CD14-positive monocyte (primary cell): ENCODE measurements around the gene CLTCL1. TPM values are rescaled to one million over a fixed set of nuclear protein-coding genes. Genes with fewer than 3 reads are reported as not detected.

Source experiments
- DNase-seq, 3 donors: peaks; one replicate each; pipeline ENCODE4 v3.0.0-alpha.2; 2011 to 2022
- H2AFZ ChIP-seq: 2 replicates; pipeline ENCODE4 v1.6.0; 2012; ENCODE audit warnings: mild to moderate bottlenecking, low read depth, low read length, inconsistent platforms; ENCODE audit not compliant: insufficient read depth, poor library complexity, severe bottlenecking
- H3K27ac ChIP-seq, 2 donors: 1 replicate in 1 of 2; 2 replicates in 1 of 2; pipeline ENCODE4 v1.5.1; 2012 to 2013; ENCODE audit warnings: low read length in 2 of 2, control low read depth in 1 of 2, inconsistent platforms in 1 of 2, low read depth in 1 of 2, mild to moderate bottlenecking in 1 of 2
- H3K27me3 ChIP-seq, 2 donors: one replicate each; pipeline versions ENCODE4 v1.6.0 to v1.6.1; 2011 to 2013; ENCODE audit warnings: low read length in 2 of 2; ENCODE audit not compliant: control insufficient read depth in 2 of 2, insufficient read depth in 2 of 2
- H3K36me3 ChIP-seq, 2 donors: replicated peaks in 1 of 2; 1 replicate in 1 of 2; 2 replicates in 1 of 2; pipeline versions ENCODE4 v1.5.1 to v1.6.1; 2012 to 2013; ENCODE audit warnings: low read length in 2 of 2, control low read depth in 1 of 2, inconsistent platforms in 1 of 2, mild to moderate bottlenecking in 1 of 2; ENCODE audit not compliant: insufficient read depth in 2 of 2, control insufficient read depth in 1 of 2
- H3K4me1 ChIP-seq, 2 donors: 1 replicate in 1 of 2; 2 replicates in 1 of 2; pipeline versions ENCODE4 v1.5.1 to v1.6.1; 2012 to 2013; ENCODE audit warnings: low read length in 2 of 2, control low read depth in 1 of 2, inconsistent platforms in 1 of 2, mild to moderate bottlenecking in 1 of 2, moderate library complexity in 1 of 2; ENCODE audit not compliant: insufficient read depth in 2 of 2, control insufficient read depth in 1 of 2
- H3K4me2 ChIP-seq: replicated peaks from 2 replicates; pipeline ENCODE3; 2012; ENCODE audit warnings: low read length, moderate library complexity, mild to moderate bottlenecking; ENCODE audit not compliant: poor library complexity, severe bottlenecking; ENCODE audit errors: extremely low read depth
- H3K4me3 ChIP-seq, 3 experiments: fragments of 200-600 bp in 1 of 3; sonication (generic) in 1 of 3; replicated peaks in 1 of 3; 1 replicate in 2 of 3; 2 replicates in 1 of 3; pipeline ENCODE4 v1.5.1; 2011 to 2013; ENCODE audit warnings: low read length in 3 of 3, mild to moderate bottlenecking in 3 of 3, control low read depth in 2 of 3, low read depth in 2 of 3, inconsistent platforms in 1 of 3, moderate library complexity in 1 of 3
- H3K79me2 ChIP-seq: 2 replicates; pipeline ENCODE4 v1.6.0; 2012; ENCODE audit warnings: mild to moderate bottlenecking, control low read depth, inconsistent platforms, low read length, moderate library complexity; ENCODE audit not compliant: insufficient read depth
- H3K9ac ChIP-seq: 2 replicates; pipeline ENCODE4 v1.6.0; 2017; ENCODE audit warnings: low read length, mild to moderate bottlenecking; ENCODE audit not compliant: insufficient read depth, poor library complexity, severe bottlenecking
- H3K9me3 ChIP-seq, 2 donors: replicated peaks in 1 of 2; 1 replicate in 1 of 2; 2 replicates in 1 of 2; pipeline versions ENCODE4 v1.5.1 to v1.6.1; 2012 to 2013; ENCODE audit warnings: low read length in 2 of 2, control low read depth in 1 of 2; ENCODE audit not compliant: control insufficient read depth in 1 of 2, insufficient read depth in 1 of 2
- H4K20me1 ChIP-seq: 2 replicates; pipeline ENCODE4 v1.6.0; 2012; ENCODE audit warnings: mild to moderate bottlenecking, low read length, control low read depth, moderate library complexity; ENCODE audit not compliant: insufficient read depth
- H3K27ac Mint-ChIP-seq, 7 donors: one replicate each; pipeline ENCODE4 v1.8.0; 2020; ENCODE audit warnings: mild to moderate bottlenecking in 7 of 7, mixed read lengths in 7 of 7, moderate library complexity in 6 of 7, inconsistent platforms in 2 of 7
- H3K27me3 Mint-ChIP-seq, 3 donors: one replicate each; pipeline ENCODE4 v1.8.0; 2021 to 2022; ENCODE audit warnings: low read depth in 3 of 3, mild to moderate bottlenecking in 3 of 3, mixed read lengths in 3 of 3, moderate library complexity in 3 of 3, inconsistent platforms in 1 of 3
- H3K36me3 Mint-ChIP-seq, 2 donors: one replicate each; pipeline ENCODE4 v1.8.0; 2020; ENCODE audit warnings: mixed read lengths in 2 of 2, inconsistent platforms in 1 of 2, mild to moderate bottlenecking in 1 of 2
- H3K4me1 Mint-ChIP-seq: one replicate; pipeline ENCODE4 v1.8.0; 2020; ENCODE audit warnings: mild to moderate bottlenecking, mixed read lengths
- H3K4me3 Mint-ChIP-seq, 2 donors: one replicate each; pipeline ENCODE4 v1.8.0; 2020; ENCODE audit warnings: mild to moderate bottlenecking in 2 of 2, mixed read lengths in 2 of 2, moderate library complexity in 1 of 2
- H3K9me3 Mint-ChIP-seq, 7 donors: one replicate each; pipeline ENCODE4 v1.8.0; 2020 to 2022; ENCODE audit warnings: mixed read lengths in 7 of 7, mild to moderate bottlenecking in 6 of 7, moderate library complexity in 6 of 7, inconsistent platforms in 2 of 7
- WGBS: methylation state at CpG from one replicate; pipeline ENCODE4 v1.1.5; 2013; ENCODE audit warnings: missing lambda C conversion rate; ENCODE audit not compliant: insufficient coverage; 5-methylcytosine and 5-hydroxymethylcytosine counted together
- intact Hi-C, 2 donors: fragments of 100-400 bp; cut with micrococcal nuclease; formaldehyde crosslinking; loops; one replicate each; pipeline versions ENCODE4 v1.15.0 to v1.15.1; 2023
- polyA plus RNA-seq, 3 donors: library from polyadenylated mRNA; depleted of rRNA in 1 of 3; unstranded in 2 of 3; stranded (reverse) in 1 of 3; fragments of 300-500 nt in 2 of 3; fragments of >200 nt in 1 of 3; fragmentation: Illumina TruSeq in 2 of 3; gene quantifications; 1 replicate in 2 of 3; 2 replicates in 1 of 3; pipeline ENCODE4 v1.2.3, GENCODE V29; 2012 to 2021
- TF ChIP-seq, protein P1 (sequence below): fragments of 200-600 bp; IDR thresholded peaks from one replicate; pipeline ENCODE4 v1.8.0; 2022; ENCODE audit warnings: antibody characterized with exemption, mild to moderate bottlenecking

CLTCL1 gene
- polyA plus RNA-seq, 3 donors = 5.1 to 17.0 (median 6.1) TPM

DNA sequence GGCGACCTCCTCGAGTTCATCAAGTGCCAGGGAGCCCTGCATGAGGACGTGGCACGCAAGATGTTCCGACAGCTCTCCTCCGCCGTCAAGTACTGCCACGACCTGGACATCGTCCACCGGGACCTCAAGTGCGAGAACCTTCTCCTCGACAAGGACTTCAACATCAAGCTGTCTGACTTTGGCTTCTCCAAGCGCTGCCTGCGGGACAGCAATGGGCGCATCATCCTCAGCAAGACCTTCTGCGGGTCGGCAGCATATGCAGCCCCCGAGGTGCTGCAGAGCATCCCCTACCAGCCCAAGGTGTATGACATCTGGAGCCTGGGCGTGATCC lies 159.9 kb downstream of the CLTCL1 start:
- WGBS = 97% methylated on average over 19 of the region's 19 CpGs
- Histone ChIP-seq H3K4me1 (no peaks in the 10 kb centered on the region), H3K4me3 (no peak overlapping the region), H3K27ac (no peak overlapping the region), H3K79me2 (no peaks in the 10 kb centered on the region), H4K20me1 (no peaks in the 10 kb centered on the region), H3K9ac (no peak overlapping the region), H3K36me3 (peaks cover 50 to 58% of the 10 kb centered on the region in 2 donors), H3K4me2 (no peak overlapping the region), H2AFZ (no peak overlapping the region), H3K9me3 (no peaks in the 10 kb centered on the region), H3K27me3 (no peaks in the 10 kb centered on the region)
- peaks cover 47 to 55% of the 10 kb centered on the region in 2 donors for H3K36me3 Mint-ChIP-seq
- H3K27ac Mint-ChIP-seq = no peak overlapping the region
- no peaks in the 10 kb centered on the region for H3K9me3 Mint-ChIP-seq
- TF ChIP-seq, protein P1, sequence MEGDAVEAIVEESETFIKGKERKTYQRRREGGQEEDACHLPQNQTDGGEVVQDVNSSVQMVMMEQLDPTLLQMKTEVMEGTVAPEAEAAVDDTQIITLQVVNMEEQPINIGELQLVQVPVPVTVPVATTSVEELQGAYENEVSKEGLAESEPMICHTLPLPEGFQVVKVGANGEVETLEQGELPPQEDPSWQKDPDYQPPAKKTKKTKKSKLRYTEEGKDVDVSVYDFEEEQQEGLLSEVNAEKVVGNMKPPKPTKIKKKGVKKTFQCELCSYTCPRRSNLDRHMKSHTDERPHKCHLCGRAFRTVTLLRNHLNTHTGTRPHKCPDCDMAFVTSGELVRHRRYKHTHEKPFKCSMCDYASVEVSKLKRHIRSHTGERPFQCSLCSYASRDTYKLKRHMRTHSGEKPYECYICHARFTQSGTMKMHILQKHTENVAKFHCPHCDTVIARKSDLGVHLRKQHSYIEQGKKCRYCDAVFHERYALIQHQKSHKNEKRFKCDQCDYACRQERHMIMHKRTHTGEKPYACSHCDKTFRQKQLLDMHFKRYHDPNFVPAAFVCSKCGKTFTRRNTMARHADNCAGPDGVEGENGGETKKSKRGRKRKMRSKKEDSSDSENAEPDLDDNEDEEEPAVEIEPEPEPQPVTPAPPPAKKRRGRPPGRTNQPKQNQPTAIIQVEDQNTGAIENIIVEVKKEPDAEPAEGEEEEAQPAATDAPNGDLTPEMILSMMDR = no peak
- H3K27me3 Mint-ChIP-seq = peaks cover 0 to 3% (median 2%) of the 10 kb centered on the region in 3 donors
- no peak for DNase-seq
- H3K4me3 Mint-ChIP-seq = no peak overlapping the region
- peaks cover 1% of the 10 kb centered on the region for H3K4me1 Mint-ChIP-seq
- intact Hi-C loops = no loop called here

GRCh38 chr22:19130959-19131684 lies 160.4 kb downstream of the CLTCL1 start, which contains the start of gene TSSK2:
TSS of gene TSSK2 (plus strand) at chr22:19131308. CDS start at chr22:19131400, 92 bp downstream.
- peaks cover 43 to 50% of the 10 kb centered on the region in 2 donors for H3K36me3 Mint-ChIP-seq
- Histone ChIP-seq H2AFZ (no peak within 1 kb of the TSS), H3K9me3 (no peaks in the 10 kb centered on the region), H3K9ac (no peak within 1 kb of the TSS), H3K4me2 (no peak within 1 kb of the TSS), H3K27ac (no peak within 1 kb of the TSS), H4K20me1 (no peaks in the 10 kb centered on the region), H3K79me2 (no peaks in the 10 kb centered on the region), H3K4me3 (no peak within 1 kb of the TSS), H3K4me1 (no peaks in the 10 kb centered on the region), H3K36me3 (peaks cover 46 to 53% of the 10 kb centered on the region in 2 donors), H3K27me3 (no peaks in the 10 kb centered on the region)
- intact Hi-C loops = no loop called here
- TF ChIP-seq, protein P1 = no peak
- peak within 1 kb of the TSS in 2 of 7 donors; percentile 0 to 39 for H3K27ac Mint-ChIP-seq
- no peak within 1 kb of the TSS for H3K4me3 Mint-ChIP-seq
- H3K4me1 Mint-ChIP-seq = peaks cover 1% of the 10 kb centered on the region
- H3K9me3 Mint-ChIP-seq = no peaks in the 10 kb centered on the region
- 95% methylated on average over 27 of the region's 27 CpGs for WGBS
- peaks cover 0 to 3% (median 2%) of the 10 kb centered on the region in 3 donors for H3K27me3 Mint-ChIP-seq
- DNase-seq = no peak
